Trophoblast cell (in vitro differentiated cells and primary cell): ENCODE data around the gene KCNJ11.
A peak's percentile ranks its signal among the peaks of the same experiment; 100 is the strongest.

Source experiments
- DNase-seq, 2 donors: peaks; one replicate each; pipeline ENCODE4 v3.0.0-alpha.2; 2016
- H2AFZ ChIP-seq: 2 replicates; pipeline ENCODE4 v1.6.1; 2013; ENCODE audit warnings: low read length, moderate library complexity, mild to moderate bottlenecking; ENCODE audit not compliant: insufficient read depth, poor library complexity
- H2AK5ac ChIP-seq: 2 replicates; pipeline ENCODE4 v1.6.1; 2013; ENCODE audit warnings: mild to moderate bottlenecking, low read length
- H2BK120ac ChIP-seq: 2 replicates; pipeline ENCODE4 v1.6.1; 2013; ENCODE audit warnings: low read length, mild to moderate bottlenecking, moderate library complexity; ENCODE audit not compliant: insufficient read depth, poor library complexity
- H2BK12ac ChIP-seq: 2 replicates; pipeline ENCODE4 v1.6.1; 2013; ENCODE audit warnings: mild to moderate bottlenecking, low read length, moderate library complexity
- H2BK5ac ChIP-seq: 2 replicates; pipeline ENCODE4 v1.6.1; 2013; ENCODE audit warnings: low read length, low read depth, moderate library complexity, mild to moderate bottlenecking; ENCODE audit not compliant: poor library complexity
- H3K14ac ChIP-seq: 2 replicates; pipeline ENCODE4 v1.6.1; 2013; ENCODE audit warnings: mild to moderate bottlenecking, low read length
- H3K18ac ChIP-seq: 2 replicates; pipeline ENCODE4 v1.6.1; 2013; ENCODE audit warnings: mild to moderate bottlenecking, low read length
- H3K23ac ChIP-seq: 2 replicates; pipeline ENCODE4 v1.6.1; 2013; ENCODE audit warnings: low read length
- H3K27ac ChIP-seq: 2 replicates; pipeline ENCODE4 v1.5.1; 2013; ENCODE audit warnings: low read depth, mild to moderate bottlenecking, inconsistent platforms, low read length, moderate library complexity
- H3K27me3 ChIP-seq: 2 replicates; pipeline ENCODE4 v1.6.1; 2013; ENCODE audit warnings: inconsistent platforms, mild to moderate bottlenecking, low read length, moderate library complexity; ENCODE audit not compliant: insufficient read depth
- H3K36me3 ChIP-seq, 2 experiments: 1 replicate in 1 of 2; 2 replicates in 1 of 2; pipeline ENCODE4 v1.6.1; 2013; ENCODE audit warnings: low read length in 2 of 2, mild to moderate bottlenecking in 2 of 2, moderate library complexity in 1 of 2; ENCODE audit not compliant: insufficient read depth in 2 of 2, control insufficient read depth in 1 of 2
- H3K4ac ChIP-seq: 2 replicates; pipeline ENCODE4 v1.6.1; 2013; ENCODE audit warnings: low read depth, mild to moderate bottlenecking, low read length, moderate library complexity
- H3K4me1 ChIP-seq, 2 experiments: 1 replicate in 1 of 2; 2 replicates in 1 of 2; pipeline ENCODE4 v1.6.1; 2013; ENCODE audit warnings: low read length in 2 of 2, mild to moderate bottlenecking in 2 of 2, moderate library complexity in 1 of 2; ENCODE audit not compliant: insufficient read depth in 2 of 2, control insufficient read depth in 1 of 2
- H3K4me2 ChIP-seq: 2 replicates; pipeline ENCODE4 v1.6.1; 2013; ENCODE audit warnings: inconsistent platforms, mild to moderate bottlenecking, low read length, moderate library complexity
- H3K4me3 ChIP-seq: 2 replicates; pipeline ENCODE4 v1.5.1; 2013; ENCODE audit warnings: mild to moderate bottlenecking, low read depth, low read length, inconsistent platforms
- H3K79me1 ChIP-seq: one replicate; pipeline ENCODE4 v1.6.1; 2013; ENCODE audit warnings: low read length
- H3K79me2 ChIP-seq: 2 replicates; pipeline ENCODE4 v1.6.1; 2013; ENCODE audit warnings: low read length, mild to moderate bottlenecking; ENCODE audit not compliant: control insufficient read depth, insufficient read depth, poor library complexity
- H3K9ac ChIP-seq: 2 replicates; pipeline ENCODE4 v1.6.1; 2013; ENCODE audit warnings: mild to moderate bottlenecking, low read length
- H3K9me3 ChIP-seq: 2 replicates; pipeline ENCODE4 v1.6.1; 2013; ENCODE audit warnings: low read depth, mild to moderate bottlenecking, control low read depth, inconsistent platforms, low read length; ENCODE audit not compliant: insufficient read depth
- H4K12ac ChIP-seq: 2 replicates; pipeline ENCODE4 v1.6.1; 2013; ENCODE audit warnings: low read depth, mild to moderate bottlenecking, low read length, moderate library complexity
- H4K8ac ChIP-seq: 2 replicates; pipeline ENCODE4 v1.6.1; 2013; ENCODE audit warnings: low read depth, mild to moderate bottlenecking, low read length, moderate library complexity
- H4K91ac ChIP-seq: one replicate; pipeline ENCODE4 v1.6.1; 2013; ENCODE audit warnings: low read depth, mild to moderate bottlenecking, low read length, moderate library complexity
- WGBS: extraction: QIAGEN DNeasy Blood & Tissue Kit; methylation state at CpG from one replicate; pipeline ENCODE4 v1.1.7; 2013; ENCODE audit warnings: missing lambda C conversion rate; ENCODE audit not compliant: insufficient read length, insufficient coverage; ENCODE audit errors: extremely low coverage; 5-methylcytosine and 5-hydroxymethylcytosine counted together

KCNJ11 gene

GRCh38 chr11:17406082-17406817, 17.8 kb upstream of the KCNJ11 start:
- no peak overlapping the region for H2AK5ac ChIP-seq
- no peak overlapping the region for H2AFZ ChIP-seq
- H2BK120ac ChIP-seq: no peak overlapping the region
- H3K79me2 ChIP-seq: no peaks in the 10 kb centered on the region
- no peaks in the 10 kb centered on the region for H3K36me3 ChIP-seq
- H3K4me2 ChIP-seq: no peak overlapping the region
- no peak overlapping the region for H2BK12ac ChIP-seq
- H4K91ac ChIP-seq: no peak overlapping the region
- H3K23ac ChIP-seq: no peak overlapping the region
- H2BK5ac ChIP-seq: no peak overlapping the region
- H3K27me3 ChIP-seq: no peaks in the 10 kb centered on the region
- no peak overlapping the region for H3K18ac ChIP-seq
- H3K27ac ChIP-seq: no peak overlapping the region
- H3K79me1 ChIP-seq: no peaks in the 10 kb centered on the region
- H3K4me1 ChIP-seq: no peaks in the 10 kb centered on the region
- no peak overlapping the region for H4K8ac ChIP-seq
- DNase-seq: no peak
- H4K12ac ChIP-seq: no peak overlapping the region
- no peak overlapping the region for H3K4ac ChIP-seq
- no peaks in the 10 kb centered on the region for H3K9me3 ChIP-seq
- no peak overlapping the region for H3K14ac ChIP-seq
- H3K9ac ChIP-seq: no peak overlapping the region
- WGBS: no CpG with 5 or more reads among the region's 8 CpGs
- H3K4me3 ChIP-seq: no peak overlapping the region

- Histone ChIP-seq H3K9me3 (no peaks in the 10 kb centered on the region), H3K9ac (no peak overlapping the region), H3K4ac (no peak overlapping the region), H3K79me2 (no peaks in the 10 kb centered on the region), H2BK12ac (no peak overlapping the region), H3K18ac (no peak overlapping the region), H3K27ac (no peak overlapping the region), H2BK5ac (no peak overlapping the region), H3K79me1 (no peaks in the 10 kb centered on the region), H2BK120ac (no peak overlapping the region), H4K91ac (no peak overlapping the region), H2AFZ (no peak overlapping the region), H3K14ac (no peak overlapping the region), H3K4me2 (no peak overlapping the region), H4K8ac (no peak overlapping the region), H3K36me3 (no peaks in the 10 kb centered on the region), H3K27me3 (no peaks in the 10 kb centered on the region), H3K23ac (no peak overlapping the region), H3K4me3 (no peak overlapping the region), H2AK5ac (no peak overlapping the region), H4K12ac (no peak overlapping the region), H3K4me1 (no peaks in the 10 kb centered on the region)
- WGBS: no CpG with 5 or more reads among the region's 15 CpGs
- peak in 1 of 2 donors; percentile 10 for DNase-seq
These were observed 17.0 kb upstream of the KCNJ11 start for GRCh38 chr11:17405232-17406005.

- no peaks in the 10 kb centered on the region for H3K9me3 ChIP-seq
- no peaks in the 10 kb centered on the region for H3K79me2 ChIP-seq
- no peak overlapping the region for H3K23ac ChIP-seq
- no peak overlapping the region for H4K8ac ChIP-seq
- no peaks in the 10 kb centered on the region for H3K27me3 ChIP-seq
- no peak overlapping the region for H4K91ac ChIP-seq
- H3K9ac ChIP-seq: no peak overlapping the region
- H3K27ac ChIP-seq: no peak overlapping the region
- H2BK120ac ChIP-seq: no peak overlapping the region
- H3K18ac ChIP-seq: no peak overlapping the region
- WGBS: no CpG with 5 or more reads among the region's 18 CpGs
- H3K4me1 ChIP-seq: no peaks in the 10 kb centered on the region
- H2AK5ac ChIP-seq: no peak overlapping the region
- no peak overlapping the region for H3K4me3 ChIP-seq
- no peaks in the 10 kb centered on the region for H3K36me3 ChIP-seq
- no peaks in the 10 kb centered on the region for H3K79me1 ChIP-seq
- no peak overlapping the region for H2BK12ac ChIP-seq
- no peak overlapping the region for H3K14ac ChIP-seq
- no peak overlapping the region for H3K4ac ChIP-seq
- no peak for DNase-seq
- no peak overlapping the region for H4K12ac ChIP-seq
- H3K4me2 ChIP-seq: no peak overlapping the region
- H2AFZ ChIP-seq: no peak overlapping the region
- H2BK5ac ChIP-seq: no peak overlapping the region
These were observed 15.7 kb upstream of the KCNJ11 start for GRCh38 chr11:17403980-17404759.

- Histone ChIP-seq H3K36me3 (no peaks in the 10 kb centered on the region), H2AK5ac (no peak overlapping the region), H3K4ac (no peak overlapping the region), H4K12ac (no peak overlapping the region), H3K4me2 (no peak overlapping the region), H3K9ac (no peak overlapping the region), H2AFZ (no peak overlapping the region), H3K4me3 (no peak overlapping the region), H3K18ac (no peak overlapping the region), H3K27ac (no peak overlapping the region), H4K8ac (no peak overlapping the region), H3K79me1 (no peaks in the 10 kb centered on the region), H2BK5ac (no peak overlapping the region), H3K9me3 (no peaks in the 10 kb centered on the region), H2BK12ac (no peak overlapping the region), H4K91ac (no peak overlapping the region), H3K4me1 (no peaks in the 10 kb centered on the region), H3K23ac (no peak overlapping the region), H3K27me3 (no peaks in the 10 kb centered on the region), H3K14ac (no peak overlapping the region), H3K79me2 (no peaks in the 10 kb centered on the region), H2BK120ac (no peak overlapping the region)
- DNase-seq: no peak
- no CpG with 5 or more reads among the region's 8 CpGs for WGBS
These were observed 14.0 kb upstream of the KCNJ11 start for GRCh38 chr11:17402486-17402885.
